ENCODE results near the gene SYNPO2.
A peak's percentile ranks its signal among the peaks of the same experiment; 100 is the strongest.

The SYNPO2 gene

GRCh38 chr4:118954246-118954645, 65.6 kb downstream of the SYNPO2 start:
- no peaks in the 10 kb centered on the region for H3F3A ChIP-seq (ENCODE audit: low read depth)
- no peaks in the 10 kb centered on the region for H3K27me3 ChIP-seq (ENCODE audit: insufficient read depth, low read length, poor library complexity, severe bottlenecking)
- no peaks in the 10 kb centered on the region for H4K20me1 ChIP-seq (ENCODE audit: insufficient read depth, low read length, poor library complexity, severe bottlenecking)
- no peak overlapping the region for H3K9ac ChIP-seq (ENCODE audit: low read depth, low read length, poor library complexity, severe bottlenecking)
- TF ChIP-seq CTCF (conservative IDR thresholded peaks at IDR 0.05; ENCODE audit: low read length) (peak; percentile 52), EZH2phosphoT487 (IDR thresholded peaks at IDR 0.05; ENCODE audit: borderline replicate concordance) (no peak)
- H3K4me2 ChIP-seq (ENCODE audit: low read depth, low read length, poor library complexity, severe bottlenecking) = no peak overlapping the region
- H3K9me3 ChIP-seq (ENCODE audit: insufficient read depth, low read depth, low read length) = no peaks in the 10 kb centered on the region
- H3K36me3 ChIP-seq (ENCODE audit: insufficient read depth, low read length) = no peaks in the 10 kb centered on the region
- no peak overlapping the region for H3K4me3 ChIP-seq (ENCODE audit: low read length, poor library complexity, severe bottlenecking)
- H2AFZ ChIP-seq (ENCODE audit: low read length) = no peak overlapping the region
- H3K4me1 ChIP-seq (ENCODE audit: insufficient read depth, low read length, poor library complexity, severe bottlenecking) = peaks cover 13% of the 10 kb centered on the region
- H3K79me2 ChIP-seq (ENCODE audit: insufficient read depth, low read length) = no peaks in the 10 kb centered on the region
- no peaks in the 10 kb centered on the region for H3K9me2 ChIP-seq (replicated peaks; ENCODE audit: low read depth, low read length)

GRCh38 chr4:118955515-118955914, 66.9 kb downstream of the SYNPO2 start:
- H3K9me2 ChIP-seq (replicated peaks; ENCODE audit: low read depth, low read length) = no peaks in the 10 kb centered on the region
- no peaks in the 10 kb centered on the region for H3K27me3 ChIP-seq (ENCODE audit: insufficient read depth, low read length, poor library complexity, severe bottlenecking)
- no peaks in the 10 kb centered on the region for H3F3A ChIP-seq (ENCODE audit: low read depth)
- H3K9ac ChIP-seq (ENCODE audit: low read depth, low read length, poor library complexity, severe bottlenecking) = no peak overlapping the region
- no peaks in the 10 kb centered on the region for H3K36me3 ChIP-seq (ENCODE audit: insufficient read depth, low read length)
- no peaks in the 10 kb centered on the region for H3K79me2 ChIP-seq (ENCODE audit: insufficient read depth, low read length)
- no peak overlapping the region for H3K4me2 ChIP-seq (ENCODE audit: low read depth, low read length, poor library complexity, severe bottlenecking)
- H3K4me1 ChIP-seq (ENCODE audit: insufficient read depth, low read length, poor library complexity, severe bottlenecking) = peaks cover 6% of the 10 kb centered on the region
- no peak overlapping the region for H2AFZ ChIP-seq (ENCODE audit: low read length)
- H4K20me1 ChIP-seq (ENCODE audit: insufficient read depth, low read length, poor library complexity, severe bottlenecking) = no peaks in the 10 kb centered on the region
- no peaks in the 10 kb centered on the region for H3K9me3 ChIP-seq (ENCODE audit: insufficient read depth, low read depth, low read length)
- no peak overlapping the region for H3K4me3 ChIP-seq (ENCODE audit: low read length, poor library complexity, severe bottlenecking)
- TF ChIP-seq EZH2phosphoT487 (IDR thresholded peaks at IDR 0.05; ENCODE audit: borderline replicate concordance) = no peak
- no peak for TF ChIP-seq CTCF (conservative IDR thresholded peaks at IDR 0.05; ENCODE audit: low read length)

GRCh38 chr4:118957722-118958445, 69.2 kb downstream of the SYNPO2 start:
- no peaks in the 10 kb centered on the region for H3K4me1 ChIP-seq (ENCODE audit: insufficient read depth, low read length, poor library complexity, severe bottlenecking)
- no peaks in the 10 kb centered on the region for H3K27me3 ChIP-seq (ENCODE audit: insufficient read depth, low read length, poor library complexity, severe bottlenecking)
- H3K4me3 ChIP-seq (ENCODE audit: low read length, poor library complexity, severe bottlenecking) = no peak overlapping the region
- TF ChIP-seq CTCF (conservative IDR thresholded peaks at IDR 0.05; ENCODE audit: low read length) (no peak), EZH2phosphoT487 (IDR thresholded peaks at IDR 0.05; ENCODE audit: borderline replicate concordance) (no peak)
- no peak overlapping the region for H3K9ac ChIP-seq (ENCODE audit: low read depth, low read length, poor library complexity, severe bottlenecking)
- no peaks in the 10 kb centered on the region for H3K9me3 ChIP-seq (ENCODE audit: insufficient read depth, low read depth, low read length)
- H3K36me3 ChIP-seq (ENCODE audit: insufficient read depth, low read length) = no peaks in the 10 kb centered on the region
- H3K79me2 ChIP-seq (ENCODE audit: insufficient read depth, low read length) = no peaks in the 10 kb centered on the region
- no peak overlapping the region for H3K4me2 ChIP-seq (ENCODE audit: low read depth, low read length, poor library complexity, severe bottlenecking)
- no peaks in the 10 kb centered on the region for H4K20me1 ChIP-seq (ENCODE audit: insufficient read depth, low read length, poor library complexity, severe bottlenecking)
- H2AFZ ChIP-seq (ENCODE audit: low read length) = no peak overlapping the region
- no peaks in the 10 kb centered on the region for H3K9me2 ChIP-seq (replicated peaks; ENCODE audit: low read depth, low read length)
- H3F3A ChIP-seq (ENCODE audit: low read depth) = no peaks in the 10 kb centered on the region

Data from Loucy (cell line).